Stimulated activated naive CD8-positive, alpha-beta T cell treated with anti-CD3 and anti-CD28 coated beads, Interleukin-15, Interleukin-2, amounts not matched to agents 100 U/mL and 50 U/mL, for 24 hours (primary cell): ENCODE measurements around the gene COA8.
A peak's percentile ranks its signal among the peaks of the same experiment; 100 is the strongest.

Experiments used
- ATAC-seq: fragments of 150-1000 bp; cut with Tn5 transposase; one replicate; pipeline ENCODE4 v1.10.0; 2021
- DNase-seq: peaks from one replicate; pipeline ENCODE4 v3.0.0; 2021

The COA8 gene

DNA sequence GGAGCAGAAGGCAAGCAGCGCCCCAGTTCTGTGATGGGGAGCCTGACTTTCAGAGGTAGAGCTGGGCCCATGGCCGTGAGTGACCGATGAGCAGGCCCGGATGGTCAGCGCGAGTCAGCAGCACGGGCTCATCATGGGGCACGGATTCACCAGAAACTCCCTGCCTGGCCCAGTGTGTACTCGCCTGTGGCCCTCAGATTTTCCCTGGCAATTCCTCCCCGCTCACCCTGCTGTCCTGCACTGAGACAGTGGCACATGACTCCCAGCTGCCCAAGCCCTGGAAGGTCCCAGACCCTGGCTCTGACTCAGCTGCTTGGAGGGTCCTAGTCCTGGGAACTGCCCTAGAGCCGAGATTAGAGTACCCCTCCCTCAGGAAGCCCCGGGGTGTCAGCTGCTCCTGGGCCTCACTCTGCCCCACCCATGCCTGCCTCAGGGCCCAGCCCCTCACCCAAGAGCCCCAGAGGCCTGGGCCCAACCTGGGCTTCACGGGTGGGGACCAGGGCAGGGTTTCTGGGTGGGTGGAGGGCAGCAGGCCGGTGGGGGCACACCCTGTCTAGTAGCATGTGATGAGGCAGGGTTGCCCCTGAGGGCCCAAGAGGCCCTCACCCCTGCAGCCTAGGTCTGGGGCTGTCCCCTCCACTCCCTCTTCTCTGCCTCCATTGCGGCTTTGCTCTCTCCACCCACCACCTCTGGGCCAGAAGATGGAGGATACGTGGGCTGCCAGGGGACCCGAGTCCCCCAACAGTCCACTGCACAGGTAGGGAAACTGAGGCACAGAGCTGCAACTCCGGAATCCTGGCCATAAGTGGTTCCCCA, 25.4 kb upstream of the COA8 start:
- ATAC-seq = no peak
- DNase-seq = no peak

GRCh38 chr14:103538291-103539055, 24.3 kb upstream of the COA8 start:
- ATAC-seq = no peak
- no peak for DNase-seq

- ATAC-seq (no peak), DNase-seq (no peak)
These were observed 23.5 kb upstream of the COA8 start for GRCh38 chr14:103539056-103539825.

DNA sequence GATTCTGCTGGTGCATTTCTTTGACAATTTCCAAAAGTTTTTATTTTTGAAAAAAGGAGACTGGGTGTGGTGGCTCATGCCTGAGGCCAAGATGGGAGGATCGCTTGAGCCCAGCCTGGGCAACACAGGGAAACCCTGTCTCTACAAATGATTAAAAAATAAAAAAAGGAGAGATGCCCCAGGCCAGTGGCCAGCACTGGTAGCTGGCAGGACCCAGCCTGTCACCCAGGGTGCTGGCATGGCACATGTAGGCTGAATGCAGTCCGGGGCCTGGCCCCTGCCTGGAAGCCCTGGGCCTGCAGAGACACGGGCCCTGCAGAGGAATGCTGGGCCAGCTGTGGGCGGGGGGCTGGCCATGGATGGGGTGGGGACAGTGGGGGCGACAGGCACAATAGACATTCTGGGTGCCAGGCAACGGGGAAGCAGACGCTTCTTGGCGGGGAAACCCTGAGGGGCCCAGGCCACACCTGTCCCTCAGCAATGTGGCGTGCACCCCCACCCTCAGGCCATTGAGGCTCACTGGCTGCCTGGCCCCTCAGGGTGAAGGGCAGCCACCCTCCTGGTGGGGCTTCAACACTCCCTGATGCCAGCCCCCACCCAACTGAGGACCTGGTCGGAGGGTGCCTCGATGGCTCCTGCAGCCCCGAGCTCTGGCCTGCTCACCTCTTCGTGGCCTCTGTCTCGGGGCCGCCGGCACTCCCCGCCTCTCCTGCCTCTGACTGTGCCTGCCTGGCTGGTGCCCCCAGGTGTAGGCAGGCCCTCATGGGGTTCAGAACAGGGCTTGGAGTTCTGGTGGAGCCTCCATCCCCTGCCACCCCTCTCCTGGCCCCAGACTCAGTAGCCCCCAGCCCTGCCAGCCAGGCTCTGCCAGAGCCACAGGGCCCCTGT, 21.7 kb upstream of the COA8 start:
- ATAC-seq (no peak), DNase-seq (no peak)

GRCh38 chr14:103541709-103542604, 20.8 kb upstream of the COA8 start:
- DNase-seq (no peak), ATAC-seq (no peak)

DNA sequence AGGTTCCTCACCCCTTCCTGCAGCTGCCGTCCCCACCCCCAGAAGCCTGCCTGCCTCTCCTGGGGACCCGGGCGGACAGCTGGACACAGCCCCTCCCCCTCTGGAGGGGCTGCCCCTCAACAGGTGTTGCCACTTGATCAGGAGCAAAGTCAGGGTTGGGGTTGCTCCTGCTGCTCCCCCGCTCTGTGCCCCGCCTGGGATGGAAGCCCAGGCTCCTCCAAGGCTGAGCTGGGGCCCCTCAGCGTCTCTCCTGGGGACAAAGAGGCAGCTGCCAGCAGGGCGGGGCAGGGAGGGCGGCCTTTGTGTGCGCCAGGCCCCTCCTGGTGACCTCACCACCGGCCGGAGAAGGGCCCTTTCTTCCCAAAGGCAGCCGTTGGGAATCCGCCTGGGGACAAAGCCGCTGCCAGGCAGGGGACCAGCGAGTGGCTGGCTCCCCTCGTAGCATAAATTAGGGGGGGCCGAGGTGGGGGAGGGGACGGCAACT, 20.1 kb upstream of the COA8 start:
- ATAC-seq (no peak), DNase-seq (no peak)

GRCh38 chr14:103543140-103543539, 19.6 kb upstream of the COA8 start:
- ATAC-seq = no peak
- no peak for DNase-seq

DNA sequence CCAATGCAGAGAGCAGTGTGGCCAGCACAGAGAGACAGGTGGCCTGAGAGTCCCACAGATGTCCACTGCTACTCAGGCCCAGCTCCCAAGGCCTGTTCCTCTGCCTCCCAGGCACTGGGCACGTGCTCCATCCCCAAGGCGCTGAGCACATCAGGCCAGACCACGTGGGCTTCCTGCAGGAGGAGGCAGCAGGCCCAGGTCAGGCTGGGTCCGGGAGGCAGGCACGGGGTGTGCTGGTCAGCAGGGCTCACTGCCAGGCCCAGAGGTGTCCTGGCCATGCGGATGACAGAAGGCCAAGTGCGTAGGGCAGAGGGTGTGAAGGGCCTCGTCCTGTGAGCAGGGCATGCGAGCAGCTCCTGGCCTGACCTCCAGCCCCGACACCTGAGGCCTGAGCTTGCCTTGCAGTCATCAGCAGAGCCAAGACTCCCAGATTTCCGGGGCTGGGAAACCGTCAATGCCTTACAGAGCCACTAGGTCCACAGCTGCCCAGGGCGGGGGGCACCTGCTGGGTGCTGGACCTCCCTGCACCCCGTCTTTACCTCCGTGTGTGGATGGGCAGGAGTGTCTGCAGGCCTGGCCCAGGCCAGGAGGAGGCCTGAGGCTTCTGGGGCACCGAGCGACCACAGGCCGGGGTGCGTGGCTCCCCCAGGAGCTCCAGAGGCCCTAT, 18.9 kb upstream of the COA8 start:
- no peak for ATAC-seq
- DNase-seq = no peak

DNA sequence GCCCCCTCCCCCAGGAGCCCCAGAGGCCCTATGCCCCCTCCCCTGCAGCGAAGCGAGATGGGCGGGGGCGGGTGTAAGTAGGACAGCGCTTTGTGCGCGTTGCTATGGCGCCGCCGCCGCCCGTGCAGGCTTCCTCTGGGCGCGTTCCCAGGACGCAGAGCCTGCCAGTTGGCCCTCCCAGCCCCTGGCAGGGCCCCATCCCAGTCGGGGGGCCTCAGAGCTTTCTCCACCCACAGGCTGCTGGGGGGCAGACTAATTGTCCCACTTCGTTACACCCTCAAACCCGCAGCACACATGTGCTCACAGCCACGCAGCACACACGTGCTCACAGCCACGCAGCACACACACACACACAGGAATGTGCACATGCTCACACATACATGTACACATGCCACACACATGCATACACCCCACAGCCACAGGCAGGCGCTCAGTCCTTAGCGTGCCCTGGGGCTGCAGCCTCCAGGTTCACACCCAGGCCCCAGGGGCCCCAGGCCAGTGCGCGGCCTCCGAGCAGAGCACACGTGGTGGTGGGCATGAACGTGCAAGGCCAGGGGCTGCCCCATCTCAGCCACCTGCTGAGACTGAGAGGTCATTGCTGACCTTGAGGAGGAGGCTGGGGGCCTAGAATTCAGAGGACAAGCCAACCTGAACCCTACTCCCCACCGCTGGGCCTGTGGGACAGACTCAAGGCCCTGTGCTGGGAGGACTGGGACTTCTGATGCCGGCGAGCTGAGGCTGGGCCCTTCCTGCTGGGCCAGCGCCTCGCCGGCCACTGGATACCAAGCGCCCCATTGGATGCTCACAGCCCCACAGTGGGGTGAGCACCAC, 18.2 kb upstream of the COA8 start:
- no peak for DNase-seq
- no peak for ATAC-seq

- ATAC-seq = no peak
- no peak for DNase-seq
These were observed 17.4 kb upstream of the COA8 start for GRCh38 chr14:103545219-103545914.

GRCh38 chr14:103545915-103546651, 16.7 kb upstream of the COA8 start:
- DNase-seq = no peak
- no peak for ATAC-seq

- peak; percentile 84 for DNase-seq
- ATAC-seq = peak; percentile 61
These were observed 15.9 kb upstream of the COA8 start for GRCh38 chr14:103546652-103547454.

DNA sequence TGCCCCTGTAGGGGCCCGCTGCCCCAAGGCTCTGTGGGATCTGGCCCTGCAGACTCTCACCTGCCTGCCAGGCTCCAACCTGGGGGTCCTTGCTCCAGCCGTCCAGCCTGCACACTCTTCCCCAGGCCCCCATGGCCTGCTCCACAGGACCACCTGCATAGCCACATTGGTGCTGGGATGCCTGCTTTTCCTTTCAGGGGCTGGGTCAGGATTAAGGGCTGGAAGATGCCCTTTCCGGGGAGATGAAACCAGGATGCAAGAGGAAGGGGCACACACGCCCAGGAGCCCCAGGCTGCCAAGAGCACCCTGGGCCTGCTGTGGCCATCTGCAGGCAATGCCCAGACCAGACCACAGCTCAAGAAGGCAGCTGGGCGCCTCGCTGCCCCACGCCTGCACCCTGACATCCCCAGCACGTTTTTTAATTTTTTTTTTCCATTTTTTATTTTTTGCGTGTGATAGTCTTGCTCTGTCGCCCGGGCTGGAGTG, 15.3 kb upstream of the COA8 start:
- no peak for ATAC-seq
- no peak for DNase-seq

- DNase-seq = no peak
- no peak for ATAC-seq
These were observed 14.8 kb upstream of the COA8 start for GRCh38 chr14:103547941-103548462.

- DNase-seq (no peak), ATAC-seq (no peak)
These were observed 14.1 kb upstream of the COA8 start for GRCh38 chr14:103548463-103549351.
